ENCODE results near the gene FOXP1.

The FOXP1 gene

DNA sequence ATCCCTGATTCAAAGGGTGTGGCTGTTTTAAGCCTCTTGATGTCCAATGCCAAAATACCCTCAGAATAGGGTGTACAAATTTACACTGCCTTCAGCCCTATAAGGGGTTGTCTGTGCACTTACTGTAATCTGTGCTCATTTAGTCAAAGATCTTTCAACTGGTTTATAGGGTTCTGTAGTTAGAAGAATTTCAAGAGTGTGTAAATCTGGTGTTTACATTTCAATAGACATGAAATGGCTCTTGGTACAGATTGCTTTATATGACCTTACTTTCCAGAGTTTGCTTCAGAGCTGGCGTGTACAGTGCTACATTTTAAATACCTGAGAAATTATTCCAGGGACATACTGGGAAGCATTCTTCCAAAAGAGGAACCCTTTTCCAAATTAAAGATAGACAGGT lies 399.3 kb downstream of the FOXP1 start:
- H3K36me3 ChIP-seq (ENCODE audit: insufficient read depth, low read length), result no peaks in the 10 kb centered on the region
- H3K79me2 ChIP-seq (ENCODE audit: control insufficient read depth, insufficient read depth, low read length, unreplicated experiment), result no peaks in the 10 kb centered on the region
- no peak overlapping the region for H3K27ac ChIP-seq (ENCODE audit: low read depth, low read length)
- H3K4me1 ChIP-seq (ENCODE audit: control insufficient read depth, insufficient read depth, low read length, unreplicated experiment), result peaks cover 7% of the 10 kb centered on the region
- no peaks in the 10 kb centered on the region for H3K27me3 ChIP-seq (ENCODE audit: insufficient read depth, low read length)
- H3K4me3 ChIP-seq (ENCODE audit: low read depth, low read length), result no peak overlapping the region
- H2AFZ ChIP-seq (ENCODE audit: low read length, unreplicated experiment), result no peak overlapping the region

DNA sequence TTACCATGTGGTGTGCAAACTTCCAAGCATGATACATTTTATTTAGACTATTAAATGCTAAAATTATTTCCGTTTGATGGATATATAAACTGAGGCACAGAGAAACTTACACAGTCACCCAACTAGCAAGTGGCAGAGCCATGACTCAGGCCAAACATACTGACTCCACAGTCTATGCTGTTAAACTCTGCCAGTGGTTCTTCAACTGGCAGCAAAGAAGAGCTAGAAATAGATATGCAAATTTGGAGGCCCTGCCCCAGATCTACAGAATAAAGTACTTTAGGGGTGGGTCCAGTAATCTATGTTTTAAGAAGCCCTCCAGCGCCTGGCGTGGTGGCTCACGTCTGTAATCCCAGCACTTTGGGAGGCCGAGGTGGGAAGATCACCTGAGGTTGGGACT lies 400.0 kb downstream of the FOXP1 start:
- Histone ChIP-seq H3K4me1 (ENCODE audit: control insufficient read depth, insufficient read depth, low read length, unreplicated experiment) (peaks cover 7% of the 10 kb centered on the region), H3K79me2 (ENCODE audit: control insufficient read depth, insufficient read depth, low read length, unreplicated experiment) (no peaks in the 10 kb centered on the region)

DNA sequence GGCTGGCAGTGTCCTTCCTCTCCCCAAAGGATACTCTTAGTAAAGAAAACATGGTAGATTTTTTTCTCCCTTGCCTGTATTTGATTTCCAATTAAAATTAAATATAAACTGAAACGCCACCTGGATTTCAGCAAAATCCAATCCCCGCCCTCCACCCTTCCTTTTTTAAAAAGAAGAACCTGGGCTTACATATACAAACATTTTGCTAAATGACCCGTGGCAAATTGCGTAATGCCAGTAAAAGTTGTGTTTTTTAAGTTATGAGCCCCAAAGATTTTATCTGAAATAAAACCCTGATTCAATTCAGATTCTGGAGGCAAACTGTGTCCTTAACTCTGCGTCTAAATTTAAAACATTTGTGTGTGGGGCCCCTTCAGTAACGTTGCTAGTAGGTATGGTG lies 403.0 kb downstream of the FOXP1 start:
- H3K27ac ChIP-seq (ENCODE audit: low read depth, low read length), result no peak overlapping the region

More for the DNA sequence above, 400.0 kb downstream of the FOXP1 start:
- no peaks in the 10 kb centered on the region for H3K36me3 ChIP-seq (ENCODE audit: insufficient read depth, low read length)
- no peak overlapping the region for H3K27ac ChIP-seq (ENCODE audit: low read depth, low read length)
- no peak overlapping the region for H3K4me3 ChIP-seq (ENCODE audit: low read depth, low read length)
- H2AFZ ChIP-seq (ENCODE audit: low read length, unreplicated experiment), result no peak overlapping the region
- H3K27me3 ChIP-seq (ENCODE audit: insufficient read depth, low read length), result no peaks in the 10 kb centered on the region

DNA sequence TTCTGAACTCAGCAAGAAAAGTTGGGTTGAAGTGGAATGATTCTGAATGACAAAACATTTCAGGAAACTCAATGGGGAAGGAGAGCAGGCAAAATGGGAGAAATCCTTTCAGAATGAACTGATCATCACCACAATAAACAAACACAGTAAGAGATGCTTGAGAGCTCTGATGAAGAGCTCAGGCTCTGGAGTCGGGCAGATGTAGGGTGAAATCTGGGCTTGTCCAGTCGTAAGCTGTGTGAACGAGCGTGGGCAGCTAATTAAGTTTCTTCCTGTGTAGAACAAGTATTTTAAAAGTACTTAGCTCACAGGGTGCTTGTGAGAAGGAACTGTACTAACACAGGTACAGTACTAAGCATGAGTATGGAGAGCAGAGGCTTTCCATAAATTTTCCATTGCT lies 406.2 kb downstream of the FOXP1 start:
- no peaks in the 10 kb centered on the region for H3K27me3 ChIP-seq (ENCODE audit: insufficient read depth, low read length)
- peaks cover 15% of the 10 kb centered on the region for H3K4me1 ChIP-seq (ENCODE audit: control insufficient read depth, insufficient read depth, low read length, unreplicated experiment)
- H3K79me2 ChIP-seq (ENCODE audit: control insufficient read depth, insufficient read depth, low read length, unreplicated experiment), result no peaks in the 10 kb centered on the region
- H3K4me3 ChIP-seq (ENCODE audit: low read depth, low read length), result no peak overlapping the region
- H3K36me3 ChIP-seq (ENCODE audit: insufficient read depth, low read length), result no peaks in the 10 kb centered on the region
- no peak overlapping the region for H3K27ac ChIP-seq (ENCODE audit: low read depth, low read length)
- H2AFZ ChIP-seq (ENCODE audit: low read length, unreplicated experiment), result no peak overlapping the region

More for the DNA sequence above, 403.0 kb downstream of the FOXP1 start:
- no peaks in the 10 kb centered on the region for H3K4me1 ChIP-seq (ENCODE audit: control insufficient read depth, insufficient read depth, low read length, unreplicated experiment)
- H2AFZ ChIP-seq (ENCODE audit: low read length, unreplicated experiment), result no peak overlapping the region
- no peaks in the 10 kb centered on the region for H3K79me2 ChIP-seq (ENCODE audit: control insufficient read depth, insufficient read depth, low read length, unreplicated experiment)
- no peak overlapping the region for H3K4me3 ChIP-seq (ENCODE audit: low read depth, low read length)
- no peaks in the 10 kb centered on the region for H3K36me3 ChIP-seq (ENCODE audit: insufficient read depth, low read length)
- H3K27me3 ChIP-seq (ENCODE audit: insufficient read depth, low read length), result no peaks in the 10 kb centered on the region

DNA sequence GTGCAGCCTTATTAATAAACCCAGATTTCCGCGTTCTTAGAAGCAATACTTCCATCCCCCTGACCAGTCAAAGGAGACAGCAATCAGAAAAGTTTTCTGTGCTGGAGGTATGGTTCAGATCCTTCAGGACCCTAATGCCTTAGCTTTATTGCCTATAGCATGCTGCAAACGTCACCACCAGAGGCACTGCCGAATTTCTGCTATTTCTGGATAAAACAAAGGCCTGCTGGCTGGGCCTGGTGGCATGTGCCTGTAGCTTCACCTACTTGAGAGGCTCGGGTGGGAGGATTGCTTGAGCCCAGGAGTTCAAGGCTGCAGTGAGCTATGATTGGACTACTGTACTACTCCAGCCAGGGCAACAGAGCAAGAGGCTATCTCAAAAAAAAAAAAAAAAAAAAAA lies 407.2 kb downstream of the FOXP1 start:
- H3K4me1 ChIP-seq (ENCODE audit: control insufficient read depth, insufficient read depth, low read length, unreplicated experiment), result peaks cover 25% of the 10 kb centered on the region
- H2AFZ ChIP-seq (ENCODE audit: low read length, unreplicated experiment), result no peak overlapping the region
- H3K4me3 ChIP-seq (ENCODE audit: low read depth, low read length), result no peak overlapping the region
- H3K27me3 ChIP-seq (ENCODE audit: insufficient read depth, low read length), result no peaks in the 10 kb centered on the region
- H3K79me2 ChIP-seq (ENCODE audit: control insufficient read depth, insufficient read depth, low read length, unreplicated experiment), result no peaks in the 10 kb centered on the region
- no peak overlapping the region for H3K27ac ChIP-seq (ENCODE audit: low read depth, low read length)
- H3K36me3 ChIP-seq (ENCODE audit: insufficient read depth, low read length), result no peaks in the 10 kb centered on the region

DNA sequence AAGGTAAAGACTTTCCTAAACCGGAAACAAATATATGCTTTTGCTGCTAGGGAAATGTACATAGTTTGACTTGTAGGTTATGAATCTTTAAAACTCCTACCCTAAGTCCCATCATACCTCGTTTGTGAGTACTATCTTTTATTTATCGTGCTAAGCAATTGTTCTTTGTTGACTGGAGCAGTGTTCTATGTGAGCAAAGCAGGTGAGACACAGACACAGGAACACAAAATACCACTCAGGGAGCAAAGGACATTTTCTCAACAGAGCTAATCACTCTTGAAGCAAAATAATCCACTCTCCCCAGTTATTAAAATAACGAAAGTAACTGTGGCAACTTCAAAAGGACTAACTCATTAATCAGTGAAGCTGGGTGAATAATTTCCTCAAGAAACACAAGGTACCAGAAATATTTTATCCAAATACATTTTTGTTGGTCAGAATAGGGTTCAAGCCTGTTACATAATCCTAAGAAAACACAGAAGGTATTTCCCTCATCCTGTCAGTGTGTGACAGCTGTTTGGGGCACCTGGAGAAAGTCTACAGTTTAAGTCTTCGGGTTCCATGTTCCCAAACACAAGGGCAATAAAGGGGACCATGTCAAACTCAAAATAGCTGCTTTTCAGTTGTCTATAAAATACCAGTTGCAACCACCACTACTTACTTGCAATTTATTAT lies 407.7 kb downstream of the FOXP1 start:
- Histone ChIP-seq H3K4me3 (ENCODE audit: low read depth, low read length) (no peak overlapping the region), H3K36me3 (ENCODE audit: insufficient read depth, low read length) (no peaks in the 10 kb centered on the region), H3K4me1 (ENCODE audit: control insufficient read depth, insufficient read depth, low read length, unreplicated experiment) (peaks cover 26% of the 10 kb centered on the region), H3K27me3 (ENCODE audit: insufficient read depth, low read length) (no peaks in the 10 kb centered on the region), H3K27ac (ENCODE audit: low read depth, low read length) (no peak overlapping the region), H2AFZ (ENCODE audit: low read length, unreplicated experiment) (no peak overlapping the region), H3K79me2 (ENCODE audit: control insufficient read depth, insufficient read depth, low read length, unreplicated experiment) (no peaks in the 10 kb centered on the region)

DNA sequence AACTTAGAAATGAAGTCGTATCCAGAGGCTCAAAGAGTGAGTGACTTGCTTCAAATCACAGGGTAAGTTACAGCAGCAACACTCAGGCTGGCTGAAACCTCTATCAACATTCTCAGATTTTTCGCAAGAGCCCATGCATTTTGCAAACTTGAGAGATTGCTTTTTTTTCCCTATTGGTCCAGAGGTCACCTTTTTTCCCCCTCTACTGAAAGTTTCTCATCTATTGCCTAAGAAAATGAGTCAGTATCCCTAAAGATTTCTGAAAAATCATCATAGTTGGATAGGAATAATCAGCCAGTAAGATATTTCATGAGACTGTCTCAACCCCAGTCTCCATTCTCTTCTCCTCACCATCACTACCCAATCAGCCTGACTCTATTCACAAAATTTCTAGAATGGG lies 410.6 kb downstream of the FOXP1 start:
- H3K4me1 ChIP-seq (ENCODE audit: control insufficient read depth, insufficient read depth, low read length, unreplicated experiment), result peaks cover 38% of the 10 kb centered on the region
- no peak overlapping the region for H2AFZ ChIP-seq (ENCODE audit: low read length, unreplicated experiment)
- no peaks in the 10 kb centered on the region for H3K27me3 ChIP-seq (ENCODE audit: insufficient read depth, low read length)
- H3K4me3 ChIP-seq (ENCODE audit: low read depth, low read length), result peak overlapping the region; percentile 15; the same call in 1 of the 2 replicates
- H3K27ac ChIP-seq (ENCODE audit: low read depth, low read length), result peak overlapping the region; percentile 81
- no peaks in the 10 kb centered on the region for H3K36me3 ChIP-seq (ENCODE audit: insufficient read depth, low read length)
- H3K79me2 ChIP-seq (ENCODE audit: control insufficient read depth, insufficient read depth, low read length, unreplicated experiment), result no peaks in the 10 kb centered on the region

DNA sequence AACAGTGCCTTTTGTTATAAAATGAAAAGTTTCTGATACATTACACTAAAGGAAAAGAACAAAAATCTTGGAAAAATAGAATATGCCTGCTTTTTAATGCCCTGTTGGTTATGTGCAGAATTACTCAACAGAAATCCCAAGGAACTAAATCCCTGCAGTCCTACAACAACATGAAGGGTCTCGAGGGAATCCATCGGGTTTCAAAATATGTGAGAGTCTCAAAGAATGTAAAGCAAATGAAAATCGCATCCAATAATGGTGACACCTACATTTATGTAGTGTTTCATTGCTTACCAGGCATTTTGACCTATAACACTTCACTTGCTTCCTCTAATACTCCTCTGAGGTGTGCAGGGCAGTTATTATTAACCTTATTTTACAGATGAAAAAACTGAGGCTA lies 411.3 kb downstream of the FOXP1 start:
- H3K4me3 ChIP-seq (ENCODE audit: low read depth, low read length), result no peak overlapping the region
- H3K27ac ChIP-seq (ENCODE audit: low read depth, low read length), result peak overlapping the region; percentile 81
- no peaks in the 10 kb centered on the region for H3K79me2 ChIP-seq (ENCODE audit: control insufficient read depth, insufficient read depth, low read length, unreplicated experiment)
- H3K4me1 ChIP-seq (ENCODE audit: control insufficient read depth, insufficient read depth, low read length, unreplicated experiment), result peaks cover 41% of the 10 kb centered on the region
- no peaks in the 10 kb centered on the region for H3K36me3 ChIP-seq (ENCODE audit: insufficient read depth, low read length)
- no peaks in the 10 kb centered on the region for H3K27me3 ChIP-seq (ENCODE audit: insufficient read depth, low read length)
- no peak overlapping the region for H2AFZ ChIP-seq (ENCODE audit: low read length, unreplicated experiment)

DNA sequence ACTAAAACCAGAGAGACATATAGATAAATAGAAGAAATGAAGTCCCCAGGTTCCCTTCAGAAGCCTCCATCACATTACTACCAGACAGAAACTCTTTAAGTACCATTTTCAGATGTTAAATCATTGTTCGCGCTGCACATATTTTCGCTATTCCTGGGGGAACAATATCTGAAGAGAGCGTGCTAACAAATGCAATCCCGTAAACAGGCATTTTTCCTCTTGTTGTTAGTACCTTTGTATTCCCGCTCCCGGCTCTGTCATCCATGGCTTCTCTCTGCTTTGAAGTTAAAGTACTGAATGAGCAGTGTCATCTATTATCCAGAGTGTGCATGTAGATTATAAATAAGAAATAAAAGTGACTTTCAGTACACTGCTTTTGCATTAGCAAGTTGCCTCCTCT lies 412.3 kb downstream of the FOXP1 start:
- Histone ChIP-seq H3K36me3 (ENCODE audit: insufficient read depth, low read length) (no peaks in the 10 kb centered on the region), H2AFZ (ENCODE audit: low read length, unreplicated experiment) (no peak overlapping the region), H3K4me3 (ENCODE audit: low read depth, low read length) (no peak overlapping the region), H3K27ac (ENCODE audit: low read depth, low read length) (no peak overlapping the region), H3K4me1 (ENCODE audit: control insufficient read depth, insufficient read depth, low read length, unreplicated experiment) (peaks cover 41% of the 10 kb centered on the region), H3K79me2 (ENCODE audit: control insufficient read depth, insufficient read depth, low read length, unreplicated experiment) (no peaks in the 10 kb centered on the region), H3K27me3 (ENCODE audit: insufficient read depth, low read length) (no peaks in the 10 kb centered on the region)

DNA sequence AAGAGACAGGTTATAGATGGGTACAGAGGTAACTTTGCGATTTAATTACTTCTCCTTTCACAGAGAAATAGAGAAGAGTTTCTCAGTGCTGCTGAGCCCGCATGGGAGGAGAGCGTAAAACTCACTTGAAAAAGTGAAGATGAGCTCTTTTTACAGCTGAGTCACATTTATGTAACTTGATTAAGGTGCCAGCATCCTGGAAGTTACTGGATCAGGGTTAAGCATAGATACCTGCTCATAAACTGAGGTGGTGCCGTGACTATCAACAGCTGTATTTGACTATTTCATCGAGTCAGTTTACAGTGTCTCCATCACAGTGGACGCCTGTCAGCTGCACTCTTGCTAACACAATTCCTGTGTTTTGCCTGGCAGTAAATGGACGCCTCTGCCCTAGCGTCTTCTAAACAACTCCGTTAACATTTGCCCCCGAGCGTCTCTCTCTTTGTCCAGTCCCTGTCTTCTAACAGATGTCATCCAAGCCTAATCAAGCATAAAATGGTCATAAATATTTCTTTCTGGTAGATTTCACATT lies 414.6 kb downstream of the FOXP1 start:
- Histone ChIP-seq H3K27ac (ENCODE audit: low read depth, low read length) (peak overlapping the region; percentile 57), H3K36me3 (ENCODE audit: insufficient read depth, low read length) (no peaks in the 10 kb centered on the region), H3K79me2 (ENCODE audit: control insufficient read depth, insufficient read depth, low read length, unreplicated experiment) (no peaks in the 10 kb centered on the region), H3K27me3 (ENCODE audit: insufficient read depth, low read length) (no peaks in the 10 kb centered on the region), H2AFZ (ENCODE audit: low read length, unreplicated experiment) (peak overlapping the region; percentile 95), H3K4me1 (ENCODE audit: control insufficient read depth, insufficient read depth, low read length, unreplicated experiment) (peaks cover 41% of the 10 kb centered on the region), H3K4me3 (ENCODE audit: low read depth, low read length) (0 out of 2 replicates have a peak overlapping the region, but pooled peaks have one; percentile 5)

DNA sequence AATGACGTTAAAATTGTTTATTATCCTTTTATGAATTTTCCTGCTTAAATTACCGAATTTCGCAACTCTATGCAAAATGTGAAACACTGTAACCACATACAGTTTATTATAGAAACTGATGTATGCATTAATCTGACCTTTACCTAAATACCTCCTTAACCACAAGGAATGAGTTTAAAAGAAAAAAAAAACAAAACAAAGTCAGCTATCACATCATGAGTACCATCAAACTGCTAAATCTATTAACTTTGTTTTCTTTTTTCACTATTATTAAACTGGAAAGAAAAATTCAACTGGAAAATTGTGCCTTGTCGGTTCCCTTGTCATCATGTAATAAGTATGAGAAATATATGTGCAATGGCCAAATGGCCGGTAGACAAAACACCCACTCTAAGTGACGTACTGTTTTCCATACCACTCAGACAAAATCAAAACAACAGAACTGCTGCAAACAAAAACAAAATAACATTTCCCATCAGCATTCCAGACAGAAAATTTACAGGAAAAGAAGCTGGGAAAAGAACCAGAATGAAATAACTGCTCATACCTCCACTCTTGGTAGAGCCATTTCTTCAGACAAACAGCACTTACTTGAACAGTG lies 415.3 kb downstream of the FOXP1 start:
- Histone ChIP-seq H3K36me3 (ENCODE audit: insufficient read depth, low read length) (no peaks in the 10 kb centered on the region), H3K4me1 (ENCODE audit: control insufficient read depth, insufficient read depth, low read length, unreplicated experiment) (peaks cover 34% of the 10 kb centered on the region)

More for the DNA sequence above, 415.3 kb downstream of the FOXP1 start:
- Histone ChIP-seq H3K27ac (ENCODE audit: low read depth, low read length) (peak overlapping the region; percentile 57), H2AFZ (ENCODE audit: low read length, unreplicated experiment) (peak overlapping the region; percentile 95), H3K4me3 (ENCODE audit: low read depth, low read length) (0 out of 2 replicates have a peak overlapping the region, but pooled peaks have one; percentile 5), H3K79me2 (ENCODE audit: control insufficient read depth, insufficient read depth, low read length, unreplicated experiment) (no peaks in the 10 kb centered on the region), H3K27me3 (ENCODE audit: insufficient read depth, low read length) (no peaks in the 10 kb centered on the region)
